Brain microvascular endothelial cell (primary cell): ENCODE data around the gene SIGLEC1.

Experiments
- DNase-seq: peaks from one replicate; pipeline ENCODE4 v3.0.0-alpha.2; 2020
- H3K27ac ChIP-seq: fragments of 250-450 bp; sonication (Bioruptor Pico); 2 replicates; pipeline ENCODE4 v1.5.1; 2020; ENCODE audit warnings: mild to moderate bottlenecking, moderate library complexity
- H3K27me3 ChIP-seq: fragments of 250-450 bp; sonication (Bioruptor Pico); replicated peaks from 2 replicates; pipeline ENCODE4 v1.5.1; 2020; ENCODE audit warnings: mild to moderate bottlenecking
- H3K36me3 ChIP-seq: fragments of 250-450 bp; sonication (Bioruptor Pico); replicated peaks from 2 replicates; pipeline ENCODE4 v1.5.1; 2020; ENCODE audit warnings: mild to moderate bottlenecking
- H3K4me3 ChIP-seq: 2 replicates; pipeline ENCODE4 v1.5.1; 2011; ENCODE audit warnings: low read depth, mild to moderate bottlenecking, control low read depth, low read length, moderate library complexity
- CTCF ChIP-seq: IDR thresholded peaks from 2 replicates; pipeline ENCODE4 v1.5.1; 2011; ENCODE audit warnings: low read depth, mild to moderate bottlenecking, moderate library complexity, low read length, control low read depth, inconsistent platforms; ENCODE audit errors: missing control alignments
- in situ Hi-C: cut with HindIII; loops from 2 replicates; pipeline ENCODE4 v1.10.0; 2017; ENCODE audit warnings: low sequenced_read_pairs, low pct_ligation_motif_present

SIGLEC1 gene

DNA sequence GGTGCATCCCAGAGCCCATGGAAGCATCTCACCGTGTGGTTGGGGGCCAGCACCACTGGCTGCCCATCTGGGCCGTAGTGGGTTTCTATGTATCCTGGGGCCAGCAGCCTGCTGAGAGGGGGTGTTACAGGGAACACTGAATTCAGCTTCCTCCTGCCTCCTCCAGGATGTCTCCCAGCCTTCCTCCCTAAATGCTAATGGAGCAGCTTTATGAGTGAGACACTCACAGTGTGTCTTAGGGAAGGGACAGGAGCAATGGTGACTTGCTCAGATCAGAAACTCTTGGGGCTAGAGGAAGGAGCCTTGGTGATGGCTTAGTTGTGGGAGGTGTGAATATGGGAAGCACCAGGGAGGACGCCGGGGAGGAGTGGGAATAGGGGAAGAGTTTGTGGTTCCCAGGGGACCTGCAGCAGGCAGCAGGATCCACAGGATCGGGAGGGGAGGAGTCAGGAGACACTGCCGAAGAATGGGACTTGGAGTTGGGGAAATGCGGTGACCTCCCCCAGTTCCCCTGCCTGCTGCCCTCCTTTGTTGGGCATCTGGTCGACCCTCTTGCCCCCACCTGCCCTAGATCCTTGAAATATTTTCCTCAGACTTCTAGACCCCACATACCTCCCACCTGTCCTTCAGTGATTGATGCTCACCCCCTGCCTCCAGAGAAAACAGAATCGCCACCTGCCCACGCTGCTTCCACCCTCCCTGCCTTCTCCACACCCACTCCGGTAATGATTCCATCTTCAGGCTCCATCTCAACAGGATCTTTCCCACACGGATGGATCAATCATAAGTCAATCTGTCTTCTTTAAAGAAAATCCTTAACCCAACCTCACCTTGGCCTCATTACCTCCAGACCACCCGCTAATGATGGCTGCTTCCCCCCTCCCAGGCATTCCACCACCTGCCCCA lies 37.2 kb downstream of the SIGLEC1 start:
- no peak overlapping the region for H3K4me3 ChIP-seq
- H3K27me3 ChIP-seq, result peaks cover 3% of the 10 kb centered on the region
- H3K36me3 ChIP-seq, result no peaks in the 10 kb centered on the region
- no peak for TF ChIP-seq CTCF
- in situ Hi-C loops, result no loop called here
- no peak for DNase-seq
- no peak overlapping the region for H3K27ac ChIP-seq

- no peak overlapping the region for H3K27ac ChIP-seq
- no peak for DNase-seq
- no peak overlapping the region for H3K4me3 ChIP-seq
- H3K27me3 ChIP-seq, result peaks cover 3% of the 10 kb centered on the region
- in situ Hi-C loops, result no loop called here
- H3K36me3 ChIP-seq, result no peaks in the 10 kb centered on the region
- no peak for TF ChIP-seq CTCF
Measured at GRCh38 chr20:3674447-3674846, 38.0 kb downstream of the SIGLEC1 start.

- Histone ChIP-seq H3K27me3 (peaks cover 3% of the 10 kb centered on the region), H3K27ac (no peak overlapping the region), H3K36me3 (no peaks in the 10 kb centered on the region), H3K4me3 (no peak overlapping the region)
- no peak for TF ChIP-seq CTCF
- in situ Hi-C loops, result no loop called here
- no peak for DNase-seq
Measured at GRCh38 chr20:3673221-3674070, 39.0 kb downstream of the SIGLEC1 start.

DNA sequence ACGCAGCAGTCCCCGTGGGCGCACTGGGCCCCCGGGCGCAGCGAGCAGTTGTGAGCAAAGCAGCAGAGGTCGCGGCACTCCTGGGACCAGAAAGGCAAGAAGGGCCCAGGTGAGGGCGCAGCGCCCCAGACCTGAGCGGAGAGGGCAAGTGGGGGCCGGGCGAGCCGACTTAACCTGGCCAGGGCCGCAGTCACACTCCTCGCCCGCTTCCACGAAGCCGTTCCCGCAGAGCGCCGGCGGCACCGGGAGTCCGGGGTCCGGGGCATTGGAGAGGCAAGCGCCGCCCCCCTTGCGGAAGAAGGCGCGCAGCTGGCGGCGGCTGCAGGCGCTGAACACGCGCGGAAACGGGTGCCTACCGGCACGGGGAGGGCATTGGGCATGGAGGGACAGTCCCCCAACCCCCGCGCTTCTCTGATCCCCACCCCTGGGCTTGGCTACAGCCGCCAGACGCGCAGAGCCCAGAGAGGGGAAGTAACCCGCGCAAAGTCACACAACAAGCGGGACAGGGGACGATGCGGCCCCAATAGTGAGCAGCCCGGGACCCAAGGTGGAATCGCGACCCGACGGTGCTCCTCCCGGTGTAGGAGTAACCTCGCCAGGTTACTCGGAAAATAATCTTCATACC lies 39.7 kb downstream of the SIGLEC1 start:
- Histone ChIP-seq H3K27me3 (peaks cover 3% of the 10 kb centered on the region), H3K36me3 (no peaks in the 10 kb centered on the region), H3K4me3 (no peak overlapping the region), H3K27ac (no peak overlapping the region)
- TF ChIP-seq CTCF, result no peak
- DNase-seq, result no peak
- in situ Hi-C loops, result no loop called here

DNA sequence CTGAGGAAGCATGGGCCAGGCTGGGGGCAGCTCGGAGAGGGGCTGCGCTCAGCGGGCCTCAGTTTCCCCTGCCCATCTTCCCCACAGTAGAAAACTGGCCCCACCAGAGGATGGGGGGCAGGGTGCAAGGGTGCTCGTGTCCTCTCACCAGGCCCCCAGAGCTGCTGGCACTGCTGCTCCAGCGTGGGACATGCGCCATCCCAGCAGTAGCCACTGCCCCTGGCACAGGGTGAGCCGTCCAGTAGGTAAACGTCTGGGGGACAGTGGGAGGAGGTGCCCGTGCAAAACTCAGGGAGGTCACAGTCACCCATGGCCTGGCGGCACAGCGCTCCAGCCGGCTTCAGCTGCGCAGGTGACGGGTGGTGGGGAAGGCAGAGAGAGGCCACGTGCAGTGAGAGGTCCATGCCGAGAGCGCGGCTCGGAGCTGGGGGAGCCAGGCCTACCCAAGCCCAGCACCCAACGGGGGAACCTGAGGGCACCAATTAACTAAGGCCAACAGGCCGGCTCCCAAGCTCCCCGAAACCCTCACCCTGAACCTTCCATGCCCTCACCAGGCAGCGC lies 40.3 kb downstream of the SIGLEC1 start:
- Histone ChIP-seq H3K27ac (no peak overlapping the region), H3K4me3 (no peak overlapping the region), H3K27me3 (peaks cover 3% of the 10 kb centered on the region), H3K36me3 (no peaks in the 10 kb centered on the region)
- in situ Hi-C loops, result no loop called here
- no peak for DNase-seq
- no peak for TF ChIP-seq CTCF
